RWPE2 (cell line): ENCODE measurements around the gene EEIG1.

Source experiments
- ATAC-seq: fragments of 200-7000 bp; cut with Tn5 transposase; 3 replicates; pipeline ENCODE4 v1.9.1; 2021; ENCODE audit warnings: low read depth
- DNase-seq: peaks from one replicate; pipeline ENCODE4 v3.0.0-alpha.2; 2020; ENCODE audit warnings: low spot score
- H3K27ac ChIP-seq: fragments of 450-650 bp; 2 replicates; pipeline ENCODE4 v1.5.1; 2017; ENCODE audit warnings: mild to moderate bottlenecking; ENCODE audit not compliant: poor library complexity, severe bottlenecking
- H3K27me3 ChIP-seq: fragments of 250-450 bp; sonication (Bioruptor Pico); 2 replicates; pipeline ENCODE4 v1.5.1; 2021; ENCODE audit warnings: mild to moderate bottlenecking, moderate library complexity; ENCODE audit not compliant: insufficient read depth, poor library complexity, severe bottlenecking
- H3K36me3 ChIP-seq: fragments of 250-450 bp; sonication (Bioruptor Pico); 2 replicates; pipeline ENCODE4 v1.5.1; 2020; ENCODE audit warnings: low read depth, mild to moderate bottlenecking, moderate library complexity
- H3K4me1 ChIP-seq: fragments of 250-450 bp; sonication (Bioruptor Pico); 2 replicates; pipeline ENCODE4 v1.5.1; 2021; ENCODE audit warnings: mild to moderate bottlenecking, moderate library complexity; ENCODE audit not compliant: insufficient read depth, poor library complexity, severe bottlenecking
- H3K4me3 ChIP-seq: fragments of 250-450 bp; sonication (Bioruptor Pico); 2 replicates; pipeline ENCODE4 v1.5.1; 2021; ENCODE audit warnings: mild to moderate bottlenecking, moderate library complexity; ENCODE audit not compliant: severe bottlenecking
- H3K9me3 ChIP-seq: fragments of 250-450 bp; sonication (Bioruptor Pico); 2 replicates; pipeline ENCODE4 v1.5.1; 2021; ENCODE audit warnings: mild to moderate bottlenecking, moderate library complexity; ENCODE audit not compliant: severe bottlenecking
- CTCF ChIP-seq: fragments of 450-650 bp; IDR thresholded peaks from one replicate; pipeline ENCODE4 v1.5.1; 2017; ENCODE audit warnings: mild to moderate bottlenecking, moderate library complexity; ENCODE audit not compliant: poor library complexity, severe bottlenecking

Gene EEIG1

GRCh38 chr9:127983847-127984289 lies 3.1 kb upstream of the EEIG1 start:
- TF ChIP-seq CTCF: no peak
- no peaks in the 10 kb centered on the region for H3K4me1 ChIP-seq
- DNase-seq (no peak), ATAC-seq (no peak)
- H3K27ac ChIP-seq: no peak overlapping the region
- no peak overlapping the region for H3K4me3 ChIP-seq
- no peaks in the 10 kb centered on the region for H3K27me3 ChIP-seq
- no peaks in the 10 kb centered on the region for H3K9me3 ChIP-seq
- no peaks in the 10 kb centered on the region for H3K36me3 ChIP-seq

GRCh38 chr9:127982912-127983311 lies 2.1 kb upstream of the EEIG1 start:
- Histone ChIP-seq H3K27me3 (no peaks in the 10 kb centered on the region), H3K4me1 (peaks cover 2% of the 10 kb centered on the region), H3K36me3 (no peaks in the 10 kb centered on the region), H3K27ac (no peak overlapping the region), H3K4me3 (no peak overlapping the region), H3K9me3 (no peaks in the 10 kb centered on the region)
- ATAC-seq: no peak
- TF ChIP-seq CTCF: no peak
- no peak for DNase-seq

GRCh38 chr9:127981559-127982121 lies 851 bp upstream of the EEIG1 start:
- Histone ChIP-seq H3K27ac (peak overlapping the region; percentile 42), H3K9me3 (no peaks in the 10 kb centered on the region), H3K4me3 (peak overlapping the region; percentile 93), H3K4me1 (peaks cover 5% of the 10 kb centered on the region), H3K36me3 (no peaks in the 10 kb centered on the region), H3K27me3 (no peaks in the 10 kb centered on the region)
- ATAC-seq (no peak), DNase-seq (no peak)
- no peak for TF ChIP-seq CTCF

GRCh38 chr9:127980060-127980705 lies 606 bp downstream of the EEIG1 start:
- TF ChIP-seq CTCF: no peak
- ATAC-seq: peak; percentile 21
- Histone ChIP-seq H3K27me3 (no peaks in the 10 kb centered on the region), H3K4me3 (peak overlapping the region; percentile 93), H3K4me1 (peaks cover 5% of the 10 kb centered on the region), H3K27ac (peak overlapping the region; percentile 42), H3K36me3 (no peaks in the 10 kb centered on the region), H3K9me3 (no peaks in the 10 kb centered on the region)
- DNase-seq: no peak
